ENCODE results near the gene RABGAP1L.

DNA sequence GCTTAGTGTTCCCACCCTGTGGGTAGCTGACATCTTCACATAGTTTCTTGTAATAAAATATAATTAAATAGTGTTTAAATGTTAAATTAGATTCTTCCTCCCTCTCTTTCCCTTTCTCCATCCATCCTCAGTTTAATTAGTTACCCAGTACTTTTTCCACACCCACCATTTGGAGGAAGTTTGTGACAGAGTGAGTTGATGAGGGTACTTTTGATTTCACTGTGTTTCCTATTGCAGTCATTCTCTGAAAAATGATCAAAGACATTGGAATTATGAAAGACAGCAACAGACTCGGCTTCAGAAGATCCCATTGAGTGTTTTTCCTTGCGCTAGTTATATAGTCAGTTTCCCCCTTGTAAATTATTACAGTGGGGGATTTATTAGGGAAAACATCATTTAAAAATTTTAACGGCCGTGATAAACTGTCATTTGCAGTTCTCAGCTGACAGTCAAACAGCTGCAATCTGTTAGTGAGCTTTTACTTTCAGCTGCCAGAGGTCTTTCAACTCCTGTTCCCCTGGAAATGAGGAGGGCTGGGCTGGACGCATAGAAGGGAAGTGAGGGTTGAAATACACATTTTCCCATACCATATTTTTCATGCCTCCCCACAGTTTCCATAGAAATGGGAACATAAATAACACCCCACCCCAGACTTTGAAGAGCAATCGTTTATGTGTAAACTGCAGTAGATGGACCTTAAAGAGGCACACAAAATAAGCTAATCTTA, 779.1 kb downstream of the RABGAP1L start:
- TF ChIP-seq, protein P1, sequence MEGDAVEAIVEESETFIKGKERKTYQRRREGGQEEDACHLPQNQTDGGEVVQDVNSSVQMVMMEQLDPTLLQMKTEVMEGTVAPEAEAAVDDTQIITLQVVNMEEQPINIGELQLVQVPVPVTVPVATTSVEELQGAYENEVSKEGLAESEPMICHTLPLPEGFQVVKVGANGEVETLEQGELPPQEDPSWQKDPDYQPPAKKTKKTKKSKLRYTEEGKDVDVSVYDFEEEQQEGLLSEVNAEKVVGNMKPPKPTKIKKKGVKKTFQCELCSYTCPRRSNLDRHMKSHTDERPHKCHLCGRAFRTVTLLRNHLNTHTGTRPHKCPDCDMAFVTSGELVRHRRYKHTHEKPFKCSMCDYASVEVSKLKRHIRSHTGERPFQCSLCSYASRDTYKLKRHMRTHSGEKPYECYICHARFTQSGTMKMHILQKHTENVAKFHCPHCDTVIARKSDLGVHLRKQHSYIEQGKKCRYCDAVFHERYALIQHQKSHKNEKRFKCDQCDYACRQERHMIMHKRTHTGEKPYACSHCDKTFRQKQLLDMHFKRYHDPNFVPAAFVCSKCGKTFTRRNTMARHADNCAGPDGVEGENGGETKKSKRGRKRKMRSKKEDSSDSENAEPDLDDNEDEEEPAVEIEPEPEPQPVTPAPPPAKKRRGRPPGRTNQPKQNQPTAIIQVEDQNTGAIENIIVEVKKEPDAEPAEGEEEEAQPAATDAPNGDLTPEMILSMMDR (IDR thresholded peaks at IDR 0.05), result no peak
- TF ChIP-seq EZH2 (IDR thresholded peaks at IDR 0.05), result no peak
- no peak for TF ChIP-seq EZH2phosphoT487 (IDR thresholded peaks at IDR 0.05)
